ENCODE results near the gene SYPL1.
A peak's percentile ranks its signal among the peaks of the same experiment; 100 is the strongest.
"Not testable (repeated sequence)": the region's sequence is repeated elsewhere in the genome, so short reads cannot be mapped to it uniquely, and the experiment has no call there.

SYPL1 gene

DNA sequence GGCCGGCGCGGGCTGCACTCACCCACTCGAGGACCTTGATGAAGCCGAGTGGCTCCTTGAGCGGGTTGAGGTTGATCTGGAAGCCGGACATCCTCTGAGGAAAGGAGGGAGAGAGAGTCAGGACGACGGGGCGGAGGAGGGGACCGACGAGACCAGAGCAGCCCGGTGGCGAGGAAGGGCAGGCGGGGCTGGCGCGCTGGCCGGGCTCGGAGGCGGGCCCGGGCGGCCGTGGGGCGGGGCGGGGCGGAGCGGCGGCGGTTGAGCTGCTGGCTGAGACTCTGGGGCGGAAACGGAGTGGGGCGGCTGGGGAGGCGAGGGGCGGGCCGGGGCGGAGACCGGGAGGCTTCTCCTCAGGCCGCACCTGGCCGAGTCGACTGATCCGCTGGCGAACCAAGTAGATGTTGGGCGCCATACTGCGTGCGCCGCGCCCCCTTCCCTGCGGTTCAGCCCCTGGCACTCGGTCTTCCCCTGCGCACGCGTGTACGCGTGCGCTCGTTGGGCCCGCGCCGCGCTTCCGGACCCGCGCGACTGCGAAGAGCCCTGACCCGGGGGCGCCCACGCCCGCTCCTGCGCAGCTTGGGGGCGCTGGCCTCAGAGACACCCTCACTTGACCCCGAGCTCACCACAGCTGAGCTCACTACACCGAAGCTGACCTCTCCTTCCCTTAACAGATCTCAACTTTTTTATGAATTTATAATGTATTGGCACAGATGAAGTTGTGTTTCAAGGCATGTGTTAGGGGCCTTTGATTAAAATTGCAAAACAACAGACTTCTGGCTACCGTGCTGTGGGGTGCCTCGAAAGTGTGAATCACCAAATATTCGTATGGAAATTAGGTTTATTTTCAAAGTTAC is at the start of gene SYPL1:
Gene SYPL1 (minus strand): TSS at position 195 of the 854 bp plus-strand sequence. CDS start 104 bp downstream, at position 91.
- peak; percentile 90 for DNase-seq

DNA sequence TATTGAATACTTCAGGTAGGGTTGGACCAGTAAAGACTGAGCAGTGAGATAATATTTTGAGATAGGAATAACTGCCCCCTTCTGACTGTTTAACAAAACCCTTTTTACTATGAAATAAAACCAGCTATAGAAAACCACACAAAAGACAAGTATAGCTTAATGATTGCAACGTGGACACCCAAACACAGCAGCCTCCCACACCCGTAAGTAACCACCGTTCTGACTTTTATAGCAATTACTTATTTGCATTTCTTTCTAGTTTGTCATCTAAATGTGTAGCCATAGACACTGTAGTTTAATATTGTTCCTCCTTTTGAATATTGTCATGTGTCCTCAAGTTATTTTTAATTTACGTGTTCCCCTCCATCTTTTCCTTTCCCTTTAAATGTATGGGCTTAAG is 42.9 kb upstream of the SYPL1 start:
- DNase-seq: no peak

DNA sequence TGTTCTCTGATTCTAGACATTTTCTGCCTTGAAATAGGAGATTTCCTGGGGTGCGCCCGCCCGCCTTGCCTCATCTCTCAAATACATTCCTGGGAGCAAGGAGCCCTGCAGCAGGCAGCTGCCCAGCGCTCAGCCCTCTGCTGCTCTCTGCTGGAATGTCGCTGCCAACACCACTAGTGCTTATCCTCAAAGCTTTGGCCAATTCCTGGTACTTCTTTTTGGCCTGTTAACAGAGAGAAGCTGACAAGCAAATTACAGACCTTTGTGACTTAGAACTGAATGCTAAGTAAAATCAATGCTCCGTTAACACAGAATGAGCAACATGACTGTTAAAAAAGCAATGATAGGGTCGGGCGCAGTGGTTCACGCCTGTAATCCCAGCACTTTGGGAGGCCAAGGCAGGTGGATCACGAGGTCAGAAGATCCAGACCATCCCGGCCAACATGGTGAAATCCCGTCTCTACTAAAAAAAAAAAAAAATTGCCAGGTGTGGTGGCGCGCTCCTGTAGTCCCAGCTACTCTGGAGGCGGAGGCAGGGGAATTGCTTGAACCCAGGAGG is 41.9 kb upstream of the SYPL1 start:
- peak; percentile 76 for DNase-seq

DNA sequence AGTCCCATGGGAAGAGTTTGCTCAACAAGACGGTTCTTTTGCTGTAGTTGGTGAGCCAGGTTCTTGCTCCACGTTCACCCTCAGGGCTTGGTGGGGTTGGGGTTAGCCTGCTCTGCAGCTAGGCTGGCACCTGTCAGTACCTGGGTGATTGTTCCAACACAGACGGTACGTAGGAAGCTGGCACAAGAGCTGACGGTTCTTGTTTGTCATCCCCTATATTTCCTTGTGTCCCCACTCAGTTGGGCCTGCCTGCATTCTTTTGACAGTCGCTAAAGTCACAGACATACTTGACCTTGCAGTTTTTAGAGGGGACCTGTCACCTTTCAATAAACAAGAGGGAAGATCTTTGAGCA is 40.2 kb upstream of the SYPL1 start:
- no peak for DNase-seq

DNA sequence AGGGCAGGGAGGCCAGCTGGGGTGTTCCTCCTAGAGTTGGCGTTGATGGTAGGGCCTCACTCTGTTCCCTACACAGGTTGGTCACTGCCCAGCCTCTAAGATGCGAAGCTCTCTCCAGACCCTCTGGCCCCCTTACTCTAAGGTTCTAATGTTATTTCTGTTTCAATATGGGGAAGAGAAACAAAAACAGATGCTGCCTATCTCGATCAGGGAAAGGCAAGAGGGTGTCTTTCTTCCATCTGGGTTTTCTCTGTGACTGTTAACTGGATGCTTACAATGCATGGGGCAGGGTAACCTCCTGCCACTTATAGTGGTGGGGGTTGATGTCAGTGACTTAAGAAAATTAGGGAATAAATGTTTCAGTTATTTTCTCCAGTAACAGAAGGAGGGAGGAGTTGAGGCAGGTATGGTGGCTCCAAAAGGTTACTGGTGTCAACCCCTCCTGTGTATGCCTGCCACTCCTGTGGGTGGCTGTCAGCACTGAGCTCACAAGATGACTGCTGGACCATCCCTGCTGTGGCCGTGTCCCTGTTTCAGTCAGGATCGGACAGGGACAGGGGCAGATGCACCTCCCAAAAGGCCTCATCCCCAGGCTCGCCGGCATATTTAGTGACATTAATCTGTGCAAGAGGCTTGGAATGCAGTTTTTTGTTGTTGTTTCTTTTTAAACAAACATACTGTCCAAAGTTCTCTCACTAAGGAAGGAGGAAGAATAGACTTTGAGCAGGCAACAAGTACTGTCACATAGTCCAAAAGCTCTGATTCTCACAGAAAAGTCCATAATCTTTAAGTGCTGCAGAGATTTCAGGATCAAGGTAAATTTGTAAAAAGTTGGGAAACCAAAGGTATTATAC is 39.6 kb upstream of the SYPL1 start:
- no peak for DNase-seq

DNA sequence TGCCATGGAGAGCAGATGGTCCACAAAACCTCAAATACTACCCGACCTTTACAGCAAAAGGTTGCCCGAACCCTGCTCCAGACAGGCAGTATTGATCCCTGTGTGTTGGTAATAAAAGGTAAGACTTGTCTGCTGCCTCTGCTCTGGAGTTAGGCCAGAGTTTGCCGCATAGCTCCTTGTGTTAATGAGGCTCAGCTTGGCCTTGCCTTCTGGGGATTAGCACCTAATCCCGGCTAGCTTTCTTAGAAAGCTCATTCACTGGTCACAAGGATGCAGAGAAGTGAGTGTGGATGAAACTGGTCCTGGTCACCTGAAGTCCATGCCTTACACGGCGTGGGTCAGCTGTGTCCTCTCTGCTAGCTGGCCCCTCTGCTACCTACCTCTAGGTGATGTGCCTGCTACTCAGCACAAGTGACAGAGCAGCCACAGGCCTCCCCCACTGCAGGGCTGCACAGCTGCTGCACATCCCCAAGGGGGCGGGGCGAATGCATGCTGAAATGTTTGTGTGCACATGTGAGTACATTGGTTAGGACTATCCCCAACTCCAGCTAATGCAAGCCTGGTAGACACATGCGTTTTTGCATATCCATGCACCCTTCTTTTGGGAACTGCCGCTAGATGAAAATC is 31.7 kb upstream of the SYPL1 start:
- DNase-seq: peak; percentile 34

DNA sequence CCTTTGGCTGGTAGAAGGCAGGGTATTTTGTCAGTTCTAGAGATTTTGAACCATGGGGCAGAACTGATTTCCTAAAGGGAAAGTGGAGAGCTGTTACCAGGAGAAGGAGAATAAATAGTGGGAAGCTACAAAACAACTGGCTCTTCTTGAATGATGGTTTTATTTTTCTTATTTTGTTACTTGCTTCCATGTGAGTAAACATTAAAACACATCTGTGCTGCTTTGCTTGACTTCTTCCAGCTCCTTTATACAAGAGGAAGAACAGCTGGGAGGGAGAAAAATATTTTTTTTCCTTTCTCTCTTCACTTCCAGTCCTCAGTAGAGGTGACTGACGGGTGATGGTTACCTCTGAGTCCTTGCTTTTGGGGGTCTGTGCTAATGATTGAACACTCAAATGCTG is 30.0 kb upstream of the SYPL1 start:
- DNase-seq: no peak

DNA sequence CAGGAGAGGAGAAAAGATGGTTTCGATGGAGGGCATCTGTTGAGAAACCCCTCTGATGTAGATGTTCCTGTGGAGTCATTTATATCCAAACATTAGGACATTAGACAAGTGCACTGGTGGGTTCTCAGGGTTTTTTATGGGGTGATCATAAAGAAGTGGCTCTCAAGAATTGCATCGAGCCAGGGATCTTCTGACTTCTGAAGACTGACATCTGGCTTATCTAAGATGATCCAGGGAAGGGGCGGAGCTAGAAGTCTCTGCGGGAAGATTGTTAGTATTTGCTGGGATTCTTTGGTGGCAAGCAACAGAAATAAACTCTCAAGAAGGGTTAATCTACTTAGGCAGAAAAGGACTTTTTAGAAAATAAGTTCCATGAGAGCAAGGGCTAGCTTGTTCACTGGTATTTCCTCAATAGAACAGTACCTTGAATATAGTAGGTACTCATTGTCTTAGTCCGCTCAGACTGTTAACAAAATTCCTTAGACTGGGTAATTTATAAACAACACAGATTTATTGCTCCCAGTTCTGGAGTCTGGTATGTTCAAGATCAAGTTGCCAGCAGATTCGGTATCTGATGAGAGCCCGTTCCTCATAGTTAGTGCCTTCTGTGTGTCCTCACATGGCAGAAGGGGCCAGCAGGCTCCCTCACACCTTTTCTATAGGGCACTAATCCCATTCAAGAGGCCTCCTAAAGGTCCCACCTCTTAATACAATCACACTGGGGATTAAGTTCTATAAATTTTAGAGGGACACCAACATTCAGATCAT is 28.5 kb upstream of the SYPL1 start:
- no peak for DNase-seq

DNA sequence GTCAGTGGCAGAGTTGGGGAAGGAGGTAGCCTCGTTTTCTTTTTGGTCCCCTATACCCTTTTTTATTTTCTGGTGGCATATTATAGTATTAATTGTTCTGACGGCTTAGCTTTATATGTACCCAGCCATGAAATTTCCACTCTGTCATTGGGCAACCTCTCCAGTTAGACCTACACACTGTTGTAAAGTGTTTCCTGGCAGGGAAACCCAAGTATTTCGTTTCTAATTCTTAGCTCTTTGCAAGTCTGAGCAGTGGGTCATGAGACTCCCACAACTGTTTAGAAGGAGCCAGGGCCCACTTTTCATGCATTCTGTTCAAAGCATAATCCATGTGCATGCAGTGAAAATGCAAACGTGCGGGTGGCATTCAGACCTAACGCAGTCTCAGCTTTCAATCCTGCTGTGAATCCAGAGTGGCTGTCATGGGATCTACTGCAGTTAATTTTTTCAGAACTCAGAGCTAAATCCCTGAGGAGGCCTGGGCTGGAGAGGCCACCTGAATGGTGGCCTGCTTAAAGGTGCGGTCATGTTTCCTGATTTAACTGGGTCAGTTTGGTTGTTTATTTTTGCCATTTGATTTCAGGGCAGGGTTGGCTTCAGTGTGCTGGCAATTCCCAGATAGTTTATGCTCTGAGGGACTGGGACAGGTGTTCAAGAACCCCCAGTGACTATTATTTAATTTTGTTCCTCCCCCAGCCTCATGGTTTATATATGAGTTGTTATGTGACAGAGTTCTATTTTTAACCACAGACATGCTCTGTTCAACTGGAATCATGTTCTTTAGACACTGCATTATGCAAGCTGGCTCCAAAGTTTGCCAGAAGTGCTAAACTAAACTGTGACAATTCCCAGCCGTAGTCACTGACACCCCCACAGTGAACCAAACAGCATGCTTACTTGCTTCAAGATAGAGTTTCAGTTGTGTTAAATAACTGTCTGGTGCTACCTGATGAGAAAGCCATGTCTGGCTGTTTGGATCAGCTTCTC is 27.4 kb upstream of the SYPL1 start:
- DNase-seq: peak; percentile 56

DNA sequence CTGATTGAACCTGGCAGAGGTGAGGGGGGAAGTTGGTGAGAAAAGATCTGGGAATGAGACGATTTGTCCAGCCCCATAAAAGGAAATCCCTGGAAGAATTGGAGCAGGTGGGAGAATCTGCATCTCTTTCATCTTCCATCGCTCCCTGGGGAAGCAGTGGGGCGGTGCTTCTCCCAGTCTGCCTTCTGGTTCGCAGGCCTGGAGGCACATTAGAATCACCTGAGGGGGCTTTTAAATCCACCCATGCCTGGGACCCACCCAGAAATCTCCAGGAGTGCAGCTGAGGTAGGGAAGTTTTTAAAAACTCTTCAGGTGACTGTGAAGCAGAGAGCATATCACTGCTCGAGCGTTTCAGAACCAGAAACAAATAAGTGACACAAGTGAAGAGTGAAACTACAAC is 26.7 kb upstream of the SYPL1 start:
- peak; percentile 81 for DNase-seq

DNA sequence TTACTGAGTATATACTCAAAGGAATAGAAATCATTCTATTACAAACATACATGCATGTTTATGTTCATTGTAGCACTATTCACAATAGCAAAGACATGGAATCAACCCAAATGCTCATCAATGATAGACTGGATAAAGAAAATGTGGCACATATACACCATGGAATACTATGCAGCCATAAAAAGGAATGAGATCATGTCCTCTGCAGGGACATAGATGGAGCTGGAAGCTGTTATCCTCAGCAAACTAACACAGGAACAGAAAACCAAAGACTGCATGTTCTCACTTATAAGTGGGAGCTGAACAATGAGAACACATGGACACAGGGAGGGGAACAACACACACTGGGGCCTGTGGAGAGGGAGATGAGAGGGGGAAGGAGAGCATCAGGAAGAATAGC is 26.1 kb upstream of the SYPL1 start:
- not testable (repeated sequence) for DNase-seq

DNA sequence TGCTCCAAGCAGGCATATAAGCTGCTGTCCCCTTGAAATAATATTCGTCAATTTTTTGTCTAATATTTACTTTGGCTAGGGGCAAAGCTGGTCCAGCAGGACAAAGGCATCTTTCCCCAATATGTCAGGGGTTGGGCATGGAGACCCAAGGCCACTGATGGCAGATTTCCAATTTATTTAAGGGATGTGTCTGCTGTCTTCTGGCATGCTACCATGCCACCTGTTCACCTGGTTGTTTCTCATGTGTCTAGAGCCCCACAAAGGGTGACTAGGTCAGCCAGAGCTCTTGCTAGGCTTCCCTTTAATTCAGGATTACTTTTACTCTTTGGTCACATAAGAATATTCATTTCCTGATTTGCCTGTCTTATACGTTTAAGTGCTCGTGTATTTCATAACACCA is 22.1 kb upstream of the SYPL1 start:
- no peak for DNase-seq

DNA sequence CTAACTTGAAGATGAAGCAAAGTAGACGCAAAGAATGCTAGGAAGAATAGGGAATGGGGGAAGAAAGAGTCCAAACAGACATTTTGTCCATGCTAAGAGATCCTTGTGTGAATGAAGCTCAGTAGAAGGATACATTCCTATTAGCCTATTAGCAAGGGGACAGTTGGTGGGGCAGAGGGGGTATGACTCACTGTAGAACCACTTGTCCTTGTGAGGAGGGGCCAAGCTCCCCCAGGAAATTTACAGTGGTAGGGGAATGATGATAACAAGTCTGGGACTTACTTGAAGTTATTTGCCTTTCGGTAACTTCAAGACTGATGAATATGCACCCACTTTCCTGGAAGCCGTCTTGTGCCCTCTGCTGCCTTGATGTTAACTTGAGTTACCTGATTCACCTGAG is 17.2 kb upstream of the SYPL1 start:
- no peak for DNase-seq

DNA sequence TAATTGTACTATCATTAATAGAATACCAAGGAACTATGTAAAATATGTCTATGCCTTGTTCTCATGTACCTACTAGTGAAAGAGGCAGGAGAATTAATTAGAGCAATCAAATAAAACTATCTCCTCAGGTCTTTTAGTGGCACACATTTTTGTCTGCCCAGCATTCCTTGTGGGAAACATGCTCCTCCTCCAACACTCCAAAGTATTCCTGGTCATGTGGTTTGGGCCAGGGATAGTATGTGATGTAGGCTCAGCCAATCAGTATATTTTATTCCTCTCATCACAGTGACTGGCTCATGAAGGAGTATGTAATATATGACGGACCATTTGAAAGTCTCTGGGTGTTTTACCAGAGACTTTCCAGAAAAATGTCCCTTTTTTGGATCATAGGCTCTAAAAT is 16.7 kb upstream of the SYPL1 start:
- DNase-seq: no peak

DNA sequence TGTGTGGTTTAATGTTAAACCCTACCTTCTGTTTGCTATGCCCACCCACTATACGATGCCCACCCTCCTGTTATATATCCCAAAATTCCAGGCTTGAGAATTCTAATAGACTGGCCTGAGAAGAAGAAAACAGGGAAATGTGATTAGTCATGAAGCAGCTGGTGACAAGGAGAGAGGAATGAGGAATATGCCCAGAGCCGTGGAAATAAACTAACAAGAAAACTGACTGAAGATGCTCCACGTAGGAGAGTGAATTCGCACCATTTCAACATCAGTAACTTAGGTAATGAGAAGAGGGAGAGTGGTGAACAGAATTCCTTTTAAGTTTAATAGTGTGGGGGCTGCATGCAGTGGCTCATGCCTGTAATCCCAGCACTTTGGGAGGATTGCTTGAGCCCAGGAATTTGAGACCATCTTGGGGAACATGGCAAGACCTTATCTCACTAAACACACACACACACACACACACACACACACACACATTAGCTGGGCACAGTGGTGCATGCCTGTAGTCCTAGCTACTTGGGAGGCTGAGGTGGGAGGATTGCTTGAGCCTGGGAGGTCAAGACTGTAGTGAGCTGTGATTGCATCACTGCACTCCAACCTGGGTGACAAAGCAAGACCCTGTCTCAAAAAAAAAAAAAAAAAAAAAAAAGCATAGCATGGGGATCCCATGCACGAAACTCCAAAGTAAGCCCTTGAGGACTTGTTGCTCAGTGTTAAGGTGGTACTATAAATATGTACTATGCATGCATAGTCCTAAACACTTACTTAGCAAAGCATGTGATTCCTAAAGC is 16.1 kb upstream of the SYPL1 start:
- no peak for DNase-seq

DNA sequence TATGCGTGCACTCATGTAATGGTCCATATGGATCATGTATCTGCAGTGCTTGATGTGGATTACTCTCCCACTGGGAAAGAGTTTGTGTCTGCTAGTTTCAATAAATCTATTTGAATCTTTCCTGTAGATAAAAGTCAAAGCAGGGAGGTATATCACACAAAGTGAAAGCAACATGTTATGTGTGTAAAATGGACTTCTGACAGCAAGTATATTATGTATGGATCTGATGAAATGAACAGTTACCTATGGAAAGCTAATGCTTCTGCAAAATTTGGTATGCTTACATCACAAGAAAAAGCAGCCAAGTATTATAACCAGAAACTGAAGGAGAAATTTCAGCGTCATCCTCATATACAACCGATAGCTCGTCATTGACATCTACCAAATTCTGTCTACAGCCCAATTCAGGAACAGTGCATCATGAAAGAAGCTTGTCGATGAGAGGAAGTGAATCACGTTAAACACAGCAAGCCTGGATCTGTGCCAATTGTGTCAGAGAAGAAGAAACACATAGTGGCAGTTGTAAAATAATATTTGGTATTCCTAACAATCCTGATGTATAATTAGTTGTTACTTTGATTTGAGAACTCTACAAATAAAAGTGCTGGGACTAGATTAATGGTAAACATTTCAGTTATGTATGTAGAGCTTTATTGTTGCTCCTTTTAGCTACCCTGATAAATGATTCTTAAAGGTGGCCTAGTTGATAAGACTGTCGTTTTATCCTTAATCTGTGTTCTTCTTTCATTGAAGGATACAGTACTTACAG is 14.2 kb upstream of the SYPL1 start:
- no peak for DNase-seq

DNA sequence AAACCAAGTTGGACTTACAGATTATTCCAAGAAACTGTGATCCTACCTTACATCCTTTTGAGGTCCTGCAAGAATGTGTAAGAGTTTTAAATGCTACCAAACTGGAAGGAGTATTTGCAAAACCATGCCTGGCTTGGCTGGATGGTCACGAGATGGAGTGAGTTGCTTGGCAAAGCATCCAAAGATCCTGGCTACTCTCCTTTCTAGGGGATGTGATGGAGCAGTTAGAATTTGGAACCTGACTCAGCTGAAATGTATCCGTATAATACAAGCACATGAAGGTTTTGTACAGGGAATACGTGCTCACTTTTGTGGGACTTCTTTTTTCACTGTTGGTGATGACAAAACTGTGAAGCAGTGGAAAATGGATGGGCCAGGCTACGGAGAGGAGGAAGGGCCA is 13.3 kb upstream of the SYPL1 start:
- DNase-seq: no peak

DNA sequence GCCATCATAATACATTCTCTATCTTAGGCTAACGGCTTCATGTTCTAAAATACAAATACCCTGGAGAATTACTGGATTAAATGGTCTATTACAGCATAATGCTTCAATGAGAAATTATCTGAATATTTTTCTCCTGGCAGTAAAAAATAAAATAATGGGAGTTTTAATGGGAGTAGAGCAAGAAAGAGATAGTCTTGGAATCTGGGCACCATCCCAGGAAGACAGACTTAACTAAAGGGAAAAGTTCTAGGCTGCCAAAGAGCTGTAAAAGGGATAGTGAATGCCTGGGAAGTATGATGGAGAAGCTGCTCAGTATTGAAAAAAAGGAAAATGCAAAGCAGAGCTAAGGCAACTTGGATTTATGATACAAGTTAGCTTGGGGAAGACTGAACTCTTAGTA is 12.1 kb upstream of the SYPL1 start:
- DNase-seq: no peak

DNA sequence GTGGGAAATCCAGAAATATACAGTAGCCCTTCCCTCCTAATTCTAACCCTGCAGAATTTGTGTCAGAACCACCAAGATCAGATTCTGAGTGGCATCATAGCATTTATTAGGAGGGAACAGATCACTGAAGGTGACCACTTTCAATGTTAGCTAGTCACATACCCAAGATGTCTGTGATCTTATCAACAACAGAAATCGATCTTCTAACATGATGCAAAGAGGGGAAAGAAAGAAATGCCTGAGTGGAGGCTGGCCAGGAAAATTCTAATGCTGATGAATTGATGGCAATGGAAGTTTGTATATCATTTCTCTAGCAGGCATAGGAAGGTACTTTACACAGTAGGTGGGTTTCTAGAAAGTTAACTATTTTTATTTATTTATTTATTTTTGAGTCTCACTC is 10.6 kb upstream of the SYPL1 start:
- DNase-seq: no peak
